NCI-H2029 (cell line): Measurements from ENCODE around the gene BICD2.
A peak's percentile ranks its signal among the peaks of the same experiment; 100 is the strongest.
"Not testable (repeated sequence)": the region's sequence is repeated elsewhere in the genome, so short reads cannot be mapped to it uniquely, and the experiment has no call there.

ENCODE experiments used
- DNase-seq: peaks from one replicate; lab custom pipeline; 2025; lab: John Stamatoyannopoulos, UW

The BICD2 gene

DNA sequence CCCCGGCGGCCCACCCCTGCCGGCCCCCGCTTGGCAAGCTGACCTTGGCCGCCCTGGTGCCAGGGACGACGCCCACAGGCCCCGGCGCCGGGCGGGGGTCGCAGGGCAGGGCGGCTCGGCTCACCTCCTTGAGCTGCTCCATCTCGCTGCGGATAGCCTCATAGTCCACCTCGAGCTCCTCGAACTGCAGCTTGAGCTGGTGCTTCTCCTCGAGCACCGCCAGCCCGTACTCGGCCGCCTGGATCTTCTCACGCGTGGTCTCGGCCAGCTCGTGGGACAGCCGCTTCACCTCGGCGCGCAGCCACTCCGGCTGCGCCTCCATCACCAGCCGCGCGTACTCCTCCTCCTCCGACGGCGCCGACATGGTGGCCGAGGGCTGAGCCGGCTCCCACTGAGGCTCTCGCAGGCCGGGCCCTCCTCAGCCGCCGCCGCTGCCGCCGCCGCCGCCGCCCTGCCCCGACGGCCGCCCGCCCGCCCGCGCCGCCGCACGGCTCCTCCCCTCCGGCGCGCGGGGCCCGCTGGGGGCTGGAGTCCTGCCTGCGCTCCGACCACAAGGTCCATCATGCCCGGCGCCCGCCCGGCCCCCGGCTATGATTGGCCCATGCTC is at the start of gene BICD2:
BICD2 (minus strand) TSS at position 453 of the 607 bp plus-strand sequence; CDS start at position 364, 89 bp downstream.
- DNase-seq = no peak

- not testable (repeated sequence) for DNase-seq
Measured at GRCh38 chr9:92809629-92810326, 45.1 kb upstream of the BICD2 start.

DNA sequence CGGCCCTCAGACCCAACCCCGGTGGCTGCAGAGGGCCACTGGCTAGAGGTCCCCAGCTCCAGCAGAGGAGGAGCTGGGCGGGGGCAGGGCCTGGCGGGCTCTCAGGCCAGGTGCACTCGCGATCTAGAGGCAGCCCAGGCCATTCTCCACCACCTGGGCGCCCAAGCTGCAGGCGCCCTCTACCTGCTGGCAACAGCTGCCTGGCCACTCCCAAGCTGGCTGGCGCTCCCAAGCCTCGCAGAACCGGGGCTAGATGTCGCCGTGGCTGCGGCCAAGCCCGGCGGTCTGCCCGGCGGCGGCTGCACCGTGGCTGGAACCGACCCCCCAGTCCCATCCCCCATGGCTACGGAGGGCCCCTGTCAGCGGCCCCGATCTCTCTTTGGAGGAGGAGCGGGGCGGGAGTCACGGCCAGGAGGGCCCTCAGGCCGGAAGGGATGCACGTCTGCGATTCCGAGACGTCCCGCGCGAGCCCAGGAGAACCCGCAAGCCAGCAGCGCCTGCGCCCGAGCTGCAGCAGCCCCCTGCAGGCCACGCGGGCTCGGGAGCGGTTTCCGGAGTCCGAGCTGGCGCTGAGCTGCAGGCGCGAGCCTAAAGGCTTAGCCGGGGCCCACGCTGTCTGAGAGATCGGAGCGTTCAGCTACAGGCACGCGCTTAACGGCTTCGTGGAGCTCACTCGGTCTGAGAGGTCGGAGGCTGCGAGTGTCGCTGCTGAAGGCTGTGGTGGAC is 44.3 kb upstream of the BICD2 start:
- DNase-seq = peak; percentile 75

DNA sequence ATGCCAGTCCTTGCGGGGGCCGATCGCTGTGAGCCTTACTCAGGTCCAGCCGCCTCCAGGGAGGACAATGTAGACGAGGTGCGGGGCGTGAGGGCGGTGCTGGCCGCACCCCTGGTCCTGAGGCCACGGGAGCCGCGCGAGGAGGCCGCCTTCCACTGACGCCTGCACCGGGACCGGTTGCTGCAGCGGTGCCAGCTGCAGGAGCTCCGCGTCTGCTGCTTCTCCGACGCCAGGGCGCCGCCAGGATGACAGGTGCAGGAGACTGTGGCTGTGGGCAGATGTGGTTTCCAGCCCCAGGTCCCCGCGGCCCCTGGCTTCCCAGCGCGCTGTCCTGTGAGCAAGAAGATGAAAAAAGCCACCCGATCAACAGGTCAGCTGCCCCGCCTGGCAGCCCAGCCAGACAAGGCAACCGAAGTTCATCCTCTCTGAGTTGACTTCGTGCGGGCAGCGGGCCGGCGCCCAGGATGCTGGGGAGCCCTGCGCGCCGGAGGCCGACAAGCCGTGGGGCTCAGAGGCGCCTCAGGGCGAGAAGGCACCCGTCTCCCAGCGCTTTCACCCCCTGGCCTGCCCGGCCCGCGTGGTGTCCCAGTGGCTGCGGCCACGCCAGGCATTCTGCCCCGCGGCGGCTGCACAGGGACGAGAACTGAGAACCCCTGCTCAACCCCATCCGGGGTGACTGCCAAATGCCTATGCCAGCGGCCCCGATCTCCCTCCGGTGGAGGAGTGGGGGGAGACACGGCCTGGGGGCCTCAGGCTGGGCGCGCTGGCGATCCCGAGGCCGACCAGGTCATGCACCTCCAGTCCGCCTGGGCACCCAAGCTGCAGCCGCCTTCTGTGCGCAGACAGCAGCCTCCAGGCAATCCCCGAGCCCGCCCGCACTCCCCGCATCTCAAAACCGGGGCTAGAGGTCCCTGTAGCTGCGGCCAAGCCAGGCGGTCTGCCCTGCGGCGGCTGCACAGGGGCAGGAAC is 43.4 kb upstream of the BICD2 start:
- DNase-seq = peak; percentile 27

DNA sequence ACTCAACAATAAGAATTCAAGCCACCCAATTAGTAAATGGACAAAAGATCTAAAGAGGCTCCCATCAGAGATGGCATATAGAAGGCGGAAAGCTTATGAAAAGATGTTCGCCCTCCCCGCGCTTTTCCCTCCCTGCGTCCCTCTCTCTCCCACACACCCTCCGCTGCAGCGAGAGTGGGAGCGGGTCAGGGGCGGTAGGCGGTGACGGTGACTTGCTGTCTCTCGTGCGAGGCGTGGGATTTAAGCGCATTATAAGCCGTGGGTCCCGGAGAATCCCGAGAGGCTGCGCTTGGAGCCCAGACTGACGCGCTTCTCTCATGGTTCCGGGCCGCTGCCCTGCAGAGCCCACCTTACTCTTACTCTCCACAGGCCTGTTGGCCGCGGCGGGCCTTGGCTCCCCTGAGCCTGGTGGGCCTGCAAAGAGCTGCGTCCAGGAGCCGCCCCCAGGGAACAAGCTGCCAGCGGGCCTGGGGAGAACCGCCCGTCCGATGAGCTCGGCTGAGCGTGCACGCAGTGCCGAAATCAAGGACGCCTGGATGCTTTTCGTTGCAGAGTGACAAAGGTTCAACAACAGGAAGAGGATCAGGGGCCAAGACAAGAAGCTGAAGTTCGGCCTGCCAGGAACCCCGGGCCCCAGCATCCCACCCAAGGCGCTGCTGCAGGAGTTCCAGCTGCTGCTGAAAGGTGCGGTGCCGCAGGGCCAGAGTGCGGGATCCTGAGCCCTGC is 42.6 kb upstream of the BICD2 start:
- no peak for DNase-seq

DNA sequence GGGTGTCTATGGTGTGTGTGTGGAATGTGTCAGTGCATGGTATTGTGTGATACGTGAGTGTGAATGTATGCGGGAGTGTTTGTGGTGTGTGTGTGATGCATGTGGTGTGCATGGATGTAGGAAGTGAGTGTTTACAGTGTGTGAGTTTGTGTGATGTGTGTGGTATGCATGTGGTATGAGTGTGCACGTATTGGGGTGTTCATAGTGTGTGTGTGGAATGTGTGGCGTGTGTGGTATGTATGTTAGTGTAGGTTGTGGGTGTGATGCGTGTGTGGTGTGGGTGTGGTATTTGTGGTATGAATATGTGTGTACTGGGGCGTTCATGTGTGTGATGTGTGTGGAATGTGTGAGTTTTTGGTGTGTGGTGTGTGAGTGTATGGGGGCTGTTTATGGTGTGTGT is 40.1 kb upstream of the BICD2 start:
- no peak for DNase-seq

DNA sequence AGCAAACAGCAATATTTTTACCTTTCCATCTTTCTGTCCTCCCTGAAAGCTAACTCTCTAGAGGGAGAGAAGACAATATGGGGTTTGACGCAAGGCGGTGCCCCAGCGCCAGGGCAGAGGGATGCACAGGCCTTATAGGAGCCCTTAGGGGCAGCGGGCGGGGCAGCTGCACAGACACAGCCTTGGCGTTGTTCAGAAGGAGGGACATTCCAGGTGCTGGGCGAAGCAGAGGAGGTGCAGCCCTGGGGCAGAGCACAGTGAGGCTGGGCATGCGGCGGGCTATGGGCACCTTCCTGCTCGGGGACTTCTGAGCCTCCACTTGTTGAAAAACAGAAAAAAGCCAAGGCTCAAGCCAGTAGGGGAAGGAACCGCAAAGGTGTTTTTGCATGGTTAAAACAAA is 33.7 kb upstream of the BICD2 start:
- no peak for DNase-seq

GRCh38 chr9:92796337-92796804 is 31.7 kb upstream of the BICD2 start:
- DNase-seq = not testable (repeated sequence)

GRCh38 chr9:92795598-92796336 is 31.1 kb upstream of the BICD2 start:
- no peak for DNase-seq

GRCh38 chr9:92795000-92795399 is 30.4 kb upstream of the BICD2 start:
- DNase-seq = no peak

- DNase-seq = no peak
Measured at GRCh38 chr9:92794426-92794825, 29.8 kb upstream of the BICD2 start.

GRCh38 chr9:92790542-92791527 is 26.2 kb upstream of the BICD2 start:
- peak; percentile 43 for DNase-seq

DNA sequence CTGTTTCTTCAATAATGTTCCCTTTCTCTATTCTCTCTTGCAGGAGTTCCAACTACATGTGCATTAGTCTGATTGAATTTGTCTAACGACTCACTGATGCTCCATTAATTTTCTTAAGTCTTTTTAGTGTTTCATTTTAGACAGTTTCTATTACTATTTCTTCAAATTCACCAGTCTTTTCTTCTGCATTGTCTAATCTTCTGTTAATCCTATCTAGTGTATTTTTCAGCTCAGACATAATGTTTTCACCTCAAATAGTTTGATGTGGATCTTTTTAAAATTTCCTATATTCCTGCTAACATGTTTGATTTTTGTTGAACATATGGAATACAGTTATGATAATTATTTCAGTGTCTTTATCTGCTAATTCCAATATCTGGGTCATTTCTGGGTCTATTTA is 21.7 kb upstream of the BICD2 start:
- DNase-seq = no peak

DNA sequence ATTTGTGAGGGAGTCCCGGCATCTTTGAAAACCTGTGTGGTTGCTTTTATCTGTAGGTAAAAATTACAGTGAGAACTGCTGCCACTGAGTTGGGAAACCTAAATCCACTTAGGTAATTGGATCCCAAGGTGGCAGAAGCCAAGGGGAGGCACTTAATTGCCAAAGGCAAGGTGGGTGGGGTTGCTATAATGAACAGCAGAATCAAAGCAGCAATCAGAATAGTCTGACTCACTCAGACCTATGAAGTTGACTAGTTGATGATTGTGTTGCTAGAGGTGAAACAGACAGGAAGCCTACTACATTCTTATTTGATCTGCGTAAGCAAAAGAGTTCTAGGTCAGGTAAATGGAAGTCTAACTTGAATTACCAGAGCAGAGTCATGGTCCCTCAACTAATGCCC is 17.3 kb upstream of the BICD2 start:
- no peak for DNase-seq

- no peak for DNase-seq
Measured at GRCh38 chr9:92780206-92780605, 15.6 kb upstream of the BICD2 start.

- DNase-seq = no peak
Measured at GRCh38 chr9:92775466-92775865, 10.8 kb upstream of the BICD2 start.

- DNase-seq = no peak
Measured at GRCh38 chr9:92774274-92774673, 9.6 kb upstream of the BICD2 start.

DNA sequence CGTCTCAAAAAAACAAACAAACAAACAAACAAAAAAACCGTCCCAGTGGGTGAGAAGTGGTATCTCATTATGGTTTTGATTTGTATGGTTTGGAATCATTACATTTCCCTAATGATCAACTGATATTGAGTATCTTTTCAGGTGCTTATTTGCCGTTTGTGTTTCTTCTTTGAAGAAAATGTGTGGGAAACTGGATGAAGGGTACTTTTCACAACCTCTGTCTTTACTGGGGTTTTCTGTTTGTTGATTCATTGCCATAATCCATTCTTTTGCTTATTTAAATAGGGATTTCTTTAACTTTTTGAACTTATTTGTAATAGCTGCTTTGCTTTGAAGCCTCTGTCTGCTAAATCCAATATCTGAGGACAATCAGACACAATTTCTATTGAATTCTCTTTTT is 9.2 kb upstream of the BICD2 start:
- no peak for DNase-seq

GRCh38 chr9:92771309-92771708 is 6.7 kb upstream of the BICD2 start:
- no peak for DNase-seq
